A549 (cell line): ENCODE data around the gene INO80. TPM values are rescaled to one million over a fixed set of nuclear protein-coding genes. Genes with fewer than 3 reads are reported as not detected.

Experiments
- ATAC-seq, 2 experiments: fragments of 200-7000 bp in 1 of 2; fragments of >200 bp in 1 of 2; cut with Nextera tagmentation in 1 of 2; cut with Tn5 transposase in 1 of 2; 3 replicates each; pipeline versions ENCODE4 v1.8.0 to v1.9.1; 2018 to 2020; ENCODE audit warnings: mild to moderate bottlenecking in 1 of 2, moderate library complexity in 1 of 2
- CTCF ChIA-PET: fragments of 300-600 bp; sonication (Branson Sonifier 250); formaldehyde crosslinking; extraction: SDS; loops from one replicate; lab custom pipeline; 2021; ENCODE audit warnings: antibody characterized with exemption, inconsistent platforms; lab: Yijun Ruan, JAX
- POLR2A ChIA-PET: fragments of 350-600 bp; formaldehyde crosslinking; extraction: SDS; loops from one replicate; lab custom pipeline; 2021; ENCODE audit warnings: antibody characterized with exemption, inconsistent platforms; lab: Yijun Ruan, JAX
- DNase-seq, 2 experiments: peaks; one replicate each; pipeline versions ENCODE4 v3.0.0 to v3.0.0-alpha.2; 2011 to 2016; ENCODE audit warnings: low read depth in 1 of 2, low spot score in 1 of 2
- FAIRE-seq: peaks from 2 replicates; lab custom pipeline; 2011; peaks lifted over from hg19 to GRCh38; lab: Jason Lieb, UNC
- H3K27ac ChIP-seq, 2 experiments: fragments of >200 bp; sonication (Bioruptor Twin); formaldehyde crosslinking; 3 replicates each; pipeline ENCODE4 v1.5.1; 2016 to 2017
- H3K4me1 ChIP-seq: fragments of >200 bp; sonication (Bioruptor Twin); formaldehyde crosslinking; 3 replicates; pipeline ENCODE4 v1.6.1; 2016
- H3K4me2 ChIP-seq: fragments of >200 bp; sonication (Bioruptor Twin); formaldehyde crosslinking; 3 replicates; pipeline ENCODE4 v1.6.1; 2016
- H3K4me3 ChIP-seq: fragments of >200 bp; sonication (Bioruptor Twin); formaldehyde crosslinking; 3 replicates; pipeline ENCODE4 v1.5.1; 2016
- H3K9me3 ChIP-seq: fragments of >200 bp; sonication (Bioruptor Twin); formaldehyde crosslinking; 3 replicates; pipeline ENCODE4 v1.6.1; 2016
- ATOH8 ChIP-seq: fragments of 250-450 bp; sonication (Bioruptor Pico); IDR thresholded peaks from 2 replicates; pipeline ENCODE4 v1.5.0; 2020; ENCODE audit warnings: low read depth, mild to moderate bottlenecking, moderate library complexity
- BCL3 ChIP-seq: fragments of >200 bp; sonication (Bioruptor Twin); formaldehyde crosslinking; IDR thresholded peaks from 3 replicates; pipeline ENCODE4 v1.6.1; 2016
- BHLHE40 ChIP-seq: IDR thresholded peaks from 2 replicates; pipeline ENCODE4 v1.6.1; 2012; ENCODE audit warnings: low read depth, low read length, inconsistent platforms
- CBX2 ChIP-seq: fragments of 200-600 bp; sonication (generic); IDR thresholded peaks from 2 replicates; pipeline ENCODE4 v1.6.1; 2016; ENCODE audit warnings: low read depth, mild to moderate bottlenecking, borderline replicate concordance
- EHF ChIP-seq: fragments of 250-450 bp; sonication (Bioruptor Pico); IDR thresholded peaks from 2 replicates; pipeline ENCODE4 v1.5.0; 2020; ENCODE audit warnings: mild to moderate bottlenecking
- EHMT2 ChIP-seq: fragments of 200-600 bp; sonication (generic); IDR thresholded peaks from 2 replicates; pipeline ENCODE4 v1.6.1; 2016; ENCODE audit warnings: antibody characterized with exemption, low read depth, mild to moderate bottlenecking, moderate library complexity
- ESRRA ChIP-seq: fragments of 150-350 bp; IDR thresholded peaks from 2 replicates; pipeline ENCODE4 v1.6.1; 2014; ENCODE audit warnings: mild to moderate bottlenecking, low read length, borderline replicate concordance
- FOSL2 ChIP-seq, 2 experiments: fragments of 450-650 bp in 1 of 2; fragments of >200 bp in 1 of 2; sonication (Bioruptor Twin) in 1 of 2; formaldehyde crosslinking; IDR thresholded peaks; 2 replicates each; pipeline versions ENCODE4 v1.5.0 to v1.6.1; 2016 to 2020; ENCODE audit warnings: mild to moderate bottlenecking in 1 of 2, moderate library complexity in 1 of 2
- GATA3 ChIP-seq: IDR thresholded peaks from 2 replicates; pipeline ENCODE4 v1.6.1; 2012; ENCODE audit warnings: borderline replicate concordance
- HEYL ChIP-seq: fragments of 250-450 bp; sonication (Bioruptor Pico); IDR thresholded peaks from 2 replicates; pipeline ENCODE4 v1.8.0; 2021; ENCODE audit warnings: mild to moderate bottlenecking, moderate library complexity
- HOXB5 ChIP-seq: fragments of 250-450 bp; sonication (Bioruptor Pico); IDR thresholded peaks from 2 replicates; pipeline ENCODE4 v1.5.0; 2020; ENCODE audit warnings: mild to moderate bottlenecking, moderate library complexity
- JUN ChIP-seq, 2 experiments: fragments of >200 bp; sonication (Bioruptor Twin); formaldehyde crosslinking; IDR thresholded peaks; 2 replicates in 1 of 2; 3 replicates in 1 of 2; pipeline ENCODE4 v1.6.1; 2016 to 2017
- KDM5A ChIP-seq: fragments of 200-600 bp; sonication (generic); IDR thresholded peaks from 2 replicates; pipeline ENCODE4 v1.6.1; 2016; ENCODE audit warnings: antibody characterized with exemption, mild to moderate bottlenecking
- MAFK ChIP-seq: fragments of 450-650 bp; IDR thresholded peaks from 2 replicates; pipeline ENCODE4 v1.6.1; 2014; ENCODE audit not compliant: partially characterized antibody
- MAZ ChIP-seq: fragments of 150-350 bp; IDR thresholded peaks from 2 replicates; pipeline ENCODE4 v1.6.1; 2014; ENCODE audit warnings: antibody characterized with exemption, low read depth, low read length, borderline replicate concordance
- MYC ChIP-seq: IDR thresholded peaks from 2 replicates; pipeline ENCODE4 v1.6.1; 2012; ENCODE audit warnings: mild to moderate bottlenecking, inconsistent platforms, low read length, improper control_type of control experiment, borderline replicate concordance
- NFE2L2 ChIP-seq: fragments of 150-350 bp; conservative IDR thresholded peaks from 2 replicates; pipeline ENCODE4 v1.6.1; 2014; ENCODE audit warnings: low read length
- NR3C1 ChIP-seq: fragments of >200 bp; sonication (Bioruptor Twin); formaldehyde crosslinking; IDR thresholded peaks from 3 replicates; pipeline ENCODE4 v1.6.1; 2017
- PHF8 ChIP-seq: fragments of 200-600 bp; sonication (generic); IDR thresholded peaks from 2 replicates; pipeline ENCODE4 v1.6.1; 2016; ENCODE audit warnings: low read depth, mild to moderate bottlenecking, antibody characterized with exemption, moderate library complexity, borderline replicate concordance
- POLR2AphosphoS2 ChIP-seq: conservative IDR thresholded peaks from 2 replicates; pipeline ENCODE4 v1.6.1; 2012; ENCODE audit warnings: low read length, improper control_type of control experiment, inconsistent platforms
- RAD21 ChIP-seq, 2 experiments: fragments of >200 bp in 1 of 2; sonication (Bioruptor Twin) in 1 of 2; formaldehyde crosslinking in 1 of 2; IDR thresholded peaks in 1 of 2; conservative IDR thresholded peaks in 1 of 2; 2 replicates in 1 of 2; 3 replicates in 1 of 2; pipeline ENCODE4 v1.6.1; 2012 to 2018; ENCODE audit warnings: inconsistent platforms in 1 of 2
- RARB ChIP-seq: fragments of 250-450 bp; sonication (Bioruptor Pico); IDR thresholded peaks from 2 replicates; pipeline ENCODE4 v1.8.0; 2021; ENCODE audit warnings: mild to moderate bottlenecking, moderate library complexity
- REST ChIP-seq: fragments of 200-600 bp; sonication (generic); IDR thresholded peaks from 2 replicates; pipeline ENCODE4 v1.6.1; 2016; ENCODE audit warnings: antibody characterized with exemption, mild to moderate bottlenecking, moderate library complexity
- RFX5 ChIP-seq: fragments of 450-650 bp; IDR thresholded peaks from 2 replicates; pipeline ENCODE4 v1.7.1; 2014; ENCODE audit warnings: antibody characterized with exemption, mild to moderate bottlenecking, moderate library complexity
- SMC3 ChIP-seq: fragments of >200 bp; sonication (Bioruptor Twin); formaldehyde crosslinking; IDR thresholded peaks from 3 replicates; pipeline ENCODE4 v1.6.1; 2018; ENCODE audit warnings: inconsistent platforms
- TFCP2L1 ChIP-seq: fragments of 250-450 bp; sonication (Bioruptor Pico); IDR thresholded peaks from 2 replicates; pipeline ENCODE4 v1.5.0; 2021; ENCODE audit warnings: mild to moderate bottlenecking
- TP53 ChIP-seq: fragments of 250-450 bp; sonication (Bioruptor Pico); IDR thresholded peaks from 2 replicates; pipeline ENCODE4 v1.5.0; 2021; ENCODE audit warnings: mild to moderate bottlenecking, moderate library complexity
- ZFP36 ChIP-seq: fragments of 450-650 bp; IDR thresholded peaks from 2 replicates; pipeline ENCODE4 v1.6.1; 2014; ENCODE audit warnings: borderline replicate concordance; ENCODE audit not compliant: partially characterized antibody
- ZNF302 ChIP-seq: fragments of 250-450 bp; sonication (Bioruptor Pico); IDR thresholded peaks from 2 replicates; pipeline ENCODE4 v1.9.0; 2021; ENCODE audit warnings: inconsistent platforms, mild to moderate bottlenecking, moderate library complexity
- ZSCAN20 ChIP-seq: fragments of 250-450 bp; sonication (Bioruptor Pico); IDR thresholded peaks from 2 replicates; pipeline ENCODE4 v1.8.0; 2022; ENCODE audit warnings: mild to moderate bottlenecking, moderate library complexity
- WGBS: methylation state at CpG from one replicate; pipeline ENCODE4 v1.1.6; 2017; ENCODE audit errors: missing lambda C conversion rate; 5-methylcytosine and 5-hydroxymethylcytosine counted together
- polyA plus RNA-seq, 4 experiments: library from polyadenylated mRNA; depleted of rRNA in 3 of 4; stranded (reverse); fragments of >200 nt; fragmentation: RNase III in 1 of 4; extraction: RNeasy Plus Mini Kit Qiagen cat#74134 plus additional on column Dnase treatment in 1 of 4; gene quantifications; 2 replicates in 3 of 4; 3 replicates in 1 of 4; pipeline ENCODE4 v1.2.3, GENCODE V29; 2011 to 2017
- TF ChIP-seq, protein P1 (sequence below): IDR thresholded peaks from 2 replicates; pipeline ENCODE4 v1.6.1; 2012; ENCODE audit warnings: low read depth, borderline replicate concordance

INO80 gene
- polyA plus RNA-seq, 2 of the 4 experiments (the other 2 are of a cell fraction) = 6.7 to 10.9 TPM

GRCh38 chr15:41020829-41021228 is 95.3 kb downstream of the INO80 start (continued):
- no peak for TF ChIP-seq PHF8

DNA sequence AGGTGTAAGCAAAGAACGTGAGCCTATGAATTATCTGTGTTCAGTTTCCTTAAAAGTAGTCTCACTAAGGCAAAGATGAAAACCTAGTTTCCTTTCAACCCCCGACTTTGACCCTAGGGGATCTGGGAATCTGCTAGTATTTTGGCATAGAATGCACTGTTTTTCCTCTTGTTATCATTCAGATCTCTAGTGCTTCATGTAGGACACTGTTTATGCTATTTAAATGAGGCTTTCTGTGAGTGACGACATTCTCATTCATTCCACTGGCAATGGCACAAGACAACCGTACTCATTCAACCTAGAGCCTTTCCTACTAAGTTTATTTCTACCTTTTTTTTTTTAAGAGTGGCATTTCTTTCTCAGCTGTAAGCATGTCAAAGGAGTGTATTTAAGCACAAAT is 95.8 kb downstream of the INO80 start:
- 92% methylated on average over 4 of the region's 4 CpGs for WGBS
- H3K4me3 ChIP-seq = no peak overlapping the region
- no peak overlapping the region for H3K27ac ChIP-seq
- DNase-seq (no peak), ATAC-seq (no peak), FAIRE-seq (no peak)
- no peak overlapping the region for H3K4me2 ChIP-seq
- no peaks in the 10 kb centered on the region for H3K9me3 ChIP-seq
- TF ChIP-seq ESRRA (no peak), TP53 (CRISPR knock-in tag) (no peak), ZSCAN20 (CRISPR knock-in tag) (no peak), EHF (CRISPR knock-in tag) (no peak), CBX2 (no peak), RAD21 (conservative IDR thresholded peaks at IDR 0.05 in 1 of 2, IDR thresholded peaks at IDR 0.05 in 1 of 2) (no peak), PHF8 (no peak), MAFK (no peak), NFE2L2 (no peak), POLR2AphosphoS2 (no peak), MYC (no peak), REST (no peak), ZFP36 (no peak), ZNF302 (CRISPR knock-in tag) (no peak), GATA3 (no peak), HEYL (CRISPR knock-in tag) (no peak), KDM5A (no peak), RARB (CRISPR knock-in tag) (no peak), NR3C1 (no peak), MAZ (no peak)
- CTCF ChIA-PET = interaction anchor here (1.0 to 7.2 kb wide), 6 partner anchors 13 to 115 kb away, joined by 3 to 65 read pairs (median 6); no protein-coding TSS in a partner anchor
- no peaks in the 10 kb centered on the region for H3K4me1 ChIP-seq
- POLR2A ChIA-PET = no interaction called here

- POLR2A ChIA-PET = no interaction called here
- no peak overlapping the region for H3K4me2 ChIP-seq
- CTCF ChIA-PET = interaction anchor here (0.6 to 3.2 kb wide), 7 partner anchors 15 to 852 kb away, joined by 3 to 15 read pairs (median 3); no protein-coding TSS in a partner anchor
- peaks cover under 1% of the 10 kb centered on the region; the same call in 1 of the 3 replicates for H3K4me1 ChIP-seq
- no peak for TF ChIP-seq FOSL2 (IDR thresholded peaks at IDR 0.05)
- no peak for TF ChIP-seq FOSL2 (CRISPR knock-in tag; IDR thresholded peaks at IDR 0.05)
- TF ChIP-seq RARB (CRISPR knock-in tag) = no peak
- TF ChIP-seq RFX5 = no peak
- TF ChIP-seq EHMT2 = no peak
- TF ChIP-seq ZFP36 = no peak
- no peak for TF ChIP-seq GATA3
- no peak for TF ChIP-seq KDM5A
- TF ChIP-seq ATOH8 (CRISPR knock-in tag) = no peak
- no peak for TF ChIP-seq BHLHE40
- TF ChIP-seq TFCP2L1 (CRISPR knock-in tag) = no peak
- no peak for TF ChIP-seq HOXB5
- no peak for TF ChIP-seq BCL3
- no peak for TF ChIP-seq NR3C1
- TF ChIP-seq POLR2AphosphoS2 = no peak
- TF ChIP-seq JUN (IDR thresholded peaks at IDR 0.05) = no peak
- TF ChIP-seq, protein P1, sequence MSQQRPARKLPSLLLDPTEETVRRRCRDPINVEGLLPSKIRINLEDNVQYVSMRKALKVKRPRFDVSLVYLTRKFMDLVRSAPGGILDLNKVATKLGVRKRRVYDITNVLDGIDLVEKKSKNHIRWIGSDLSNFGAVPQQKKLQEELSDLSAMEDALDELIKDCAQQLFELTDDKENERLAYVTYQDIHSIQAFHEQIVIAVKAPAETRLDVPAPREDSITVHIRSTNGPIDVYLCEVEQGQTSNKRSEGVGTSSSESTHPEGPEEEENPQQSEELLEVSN = no peak
- no peak for TF ChIP-seq SMC3
- WGBS = 67% methylated on average over 5 of the region's 5 CpGs
- H3K9me3 ChIP-seq = no peaks in the 10 kb centered on the region
- H3K27ac ChIP-seq = no peak overlapping the region
- ATAC-seq = no peak
- no peak overlapping the region for H3K4me3 ChIP-seq
- DNase-seq = no peak
- FAIRE-seq = no peak
These were observed 96.9 kb downstream of the INO80 start for GRCh38 chr15:41019174-41019573.
